Fibroblast of skin of scalp (primary cell): ENCODE measurements around the gene STPG3.
"Not testable (repeated sequence)": the region's sequence is repeated elsewhere in the genome, so short reads cannot be mapped to it uniquely, and the experiment has no call there.

ENCODE experiments used
- DNase-seq: peaks from one replicate; pipeline ENCODE4 v3.0.0-alpha.2; 2013

Gene STPG3

DNA sequence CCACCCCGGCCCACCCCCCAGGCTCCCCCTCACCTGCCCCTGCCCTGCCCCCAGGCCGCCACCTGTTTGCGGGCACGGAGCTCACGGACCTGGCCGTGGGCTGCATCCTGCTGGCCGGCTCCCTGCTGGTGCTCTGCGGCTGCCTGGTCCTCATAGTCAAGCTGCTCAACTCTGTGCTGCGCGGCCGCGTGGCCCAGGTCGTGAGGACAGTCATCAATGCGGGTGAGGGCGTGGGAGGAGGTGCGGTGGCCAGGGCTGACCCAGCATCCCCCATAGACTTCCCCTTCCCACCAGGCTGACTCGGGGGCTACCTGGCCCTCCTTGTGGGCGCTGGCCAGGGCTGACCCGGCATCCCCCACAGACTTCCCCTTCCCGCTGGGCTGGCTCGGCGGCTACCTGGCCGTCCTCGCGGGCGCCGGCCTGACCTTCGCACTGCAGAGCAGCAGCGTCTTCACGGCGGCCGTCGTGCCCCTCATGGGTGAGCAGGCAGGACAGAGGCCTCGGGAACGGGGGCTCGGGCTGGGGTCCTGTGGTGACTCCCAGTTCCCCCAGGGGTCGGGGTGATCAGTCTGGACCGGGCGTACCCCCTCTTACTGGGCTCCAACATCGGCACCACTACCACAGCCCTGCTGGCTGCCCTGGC is 16.9 kb upstream of the STPG3 start:
- DNase-seq = no peak

DNA sequence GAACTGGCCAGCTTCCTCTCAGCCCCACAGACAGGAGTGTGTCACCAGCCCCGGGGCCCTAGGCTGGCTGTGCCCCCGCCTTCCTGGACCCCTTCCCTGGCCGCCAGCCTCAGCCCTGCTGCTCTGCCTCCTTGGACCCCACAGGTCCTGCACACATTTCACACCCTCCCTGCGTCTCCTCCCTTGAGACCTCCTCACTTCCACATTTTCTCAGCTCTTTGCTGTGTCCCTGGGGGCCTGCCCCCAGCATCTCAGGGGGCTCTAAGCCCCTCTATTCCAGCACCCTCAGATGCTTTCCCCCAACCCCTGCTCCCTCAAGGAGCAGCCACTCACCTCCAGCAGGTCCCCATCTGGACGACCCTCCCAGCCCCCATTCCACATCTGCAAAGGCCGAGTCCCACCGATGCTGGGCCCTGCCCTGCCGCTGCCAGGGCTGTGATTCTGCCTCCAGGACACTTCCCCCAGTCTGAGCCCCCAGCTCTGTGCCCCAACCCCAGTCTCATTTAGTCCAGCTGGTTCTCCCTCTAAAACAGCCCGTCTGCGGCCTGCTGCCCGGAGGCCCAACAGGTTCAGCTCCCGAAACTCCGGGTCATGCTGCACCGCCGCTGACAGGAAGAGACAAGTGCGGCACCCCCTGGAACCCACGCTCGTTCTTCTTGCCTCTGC is 16.2 kb upstream of the STPG3 start:
- DNase-seq = no peak

DNA sequence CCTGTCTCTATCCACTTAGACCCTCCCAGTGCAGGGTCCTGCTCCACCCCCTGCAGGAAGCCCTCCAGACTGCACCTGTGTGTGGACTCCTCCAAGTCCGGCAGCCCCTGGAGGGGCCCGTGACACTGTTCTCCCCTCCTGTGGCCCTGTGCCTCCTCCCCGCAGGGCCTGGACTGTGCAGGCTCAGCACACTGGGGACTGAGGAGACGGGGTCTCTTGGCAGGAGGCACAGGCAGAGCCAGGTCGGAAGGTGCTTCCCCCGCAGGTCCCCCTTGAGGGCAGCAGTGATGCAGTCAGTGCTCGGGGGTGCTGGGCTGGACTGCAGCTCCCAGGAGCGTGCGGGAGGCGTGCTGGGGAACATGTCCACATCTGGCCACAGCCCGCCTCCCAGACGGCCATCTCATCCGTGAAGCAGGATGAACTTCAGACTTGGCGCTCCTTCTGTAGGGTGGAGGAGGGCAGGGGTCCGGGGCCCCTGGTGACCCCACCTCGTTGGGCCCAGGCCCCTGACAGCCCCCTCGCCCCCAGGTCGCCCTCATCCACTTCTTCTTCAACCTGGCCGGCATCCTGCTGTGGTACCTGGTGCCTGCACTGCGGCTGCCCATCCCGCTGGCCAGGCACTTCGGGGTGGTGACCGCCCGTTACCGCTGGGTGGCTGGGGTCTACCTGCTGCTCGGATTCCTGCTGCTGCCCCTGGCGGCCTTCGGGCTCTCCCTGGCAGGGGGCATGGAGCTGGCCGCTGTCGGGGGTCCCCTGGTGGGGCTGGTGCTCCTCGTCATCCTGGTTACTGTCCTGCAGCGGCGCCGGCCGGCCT is 15.5 kb upstream of the STPG3 start:
- DNase-seq = no peak

DNA sequence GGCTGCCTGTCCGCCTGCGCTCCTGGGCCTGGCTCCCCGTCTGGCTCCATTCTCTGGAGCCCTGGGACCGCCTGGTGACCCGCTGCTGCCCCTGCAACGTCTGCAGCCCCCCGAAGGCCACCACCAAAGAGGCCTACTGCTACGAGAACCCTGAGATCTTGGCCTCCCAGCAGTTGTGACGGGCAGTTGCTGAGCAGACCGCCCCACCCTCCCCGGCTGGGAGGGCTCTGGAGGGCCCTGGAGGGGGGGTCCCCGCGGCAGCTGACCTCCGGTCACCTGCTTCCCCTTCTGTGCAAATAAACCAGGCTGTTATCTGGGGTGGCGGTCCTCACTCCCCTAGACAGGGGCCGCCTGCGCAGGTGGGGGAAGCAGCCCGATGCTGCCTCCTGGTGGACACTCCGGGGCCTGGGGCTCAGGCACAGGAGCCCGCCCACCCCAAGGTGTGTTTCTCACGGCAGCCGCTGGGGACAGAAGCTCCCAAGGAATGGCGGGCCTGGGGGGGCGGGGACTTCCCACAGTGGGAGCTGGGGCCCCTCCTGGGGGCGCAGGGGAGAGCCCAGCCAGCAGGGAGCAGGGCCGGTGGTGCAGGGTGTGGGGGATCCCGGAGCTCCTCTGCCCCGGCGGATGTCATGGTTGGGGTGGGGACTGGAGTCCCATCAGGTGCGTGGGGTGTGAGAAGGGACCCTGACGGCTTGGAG is 14.7 kb upstream of the STPG3 start:
- DNase-seq = peak; percentile 76

DNA sequence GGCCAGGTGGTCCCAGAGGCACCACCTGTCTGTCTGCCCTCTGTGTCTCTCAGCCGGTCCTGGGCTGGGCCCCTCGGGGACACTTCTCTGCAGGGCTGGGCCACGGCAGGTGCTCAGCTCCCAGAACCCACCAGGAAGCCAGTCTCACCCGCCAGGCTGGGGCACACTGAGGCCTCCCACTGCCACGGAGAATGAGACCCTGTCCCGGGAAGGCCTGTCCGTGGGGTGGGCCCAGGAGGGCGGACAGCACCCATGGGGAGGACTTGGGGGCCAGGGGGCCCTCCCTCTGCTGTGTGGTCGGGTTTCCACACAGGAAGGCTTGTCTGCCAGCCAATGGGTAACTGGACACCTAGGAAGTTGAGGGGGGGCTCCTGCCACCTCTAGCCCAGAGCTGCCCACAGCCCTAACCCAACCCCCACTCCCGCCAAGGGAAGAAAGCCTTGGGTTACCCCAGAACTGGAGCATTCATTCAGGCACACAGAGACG is 14.1 kb upstream of the STPG3 start:
- no peak for DNase-seq

DNA sequence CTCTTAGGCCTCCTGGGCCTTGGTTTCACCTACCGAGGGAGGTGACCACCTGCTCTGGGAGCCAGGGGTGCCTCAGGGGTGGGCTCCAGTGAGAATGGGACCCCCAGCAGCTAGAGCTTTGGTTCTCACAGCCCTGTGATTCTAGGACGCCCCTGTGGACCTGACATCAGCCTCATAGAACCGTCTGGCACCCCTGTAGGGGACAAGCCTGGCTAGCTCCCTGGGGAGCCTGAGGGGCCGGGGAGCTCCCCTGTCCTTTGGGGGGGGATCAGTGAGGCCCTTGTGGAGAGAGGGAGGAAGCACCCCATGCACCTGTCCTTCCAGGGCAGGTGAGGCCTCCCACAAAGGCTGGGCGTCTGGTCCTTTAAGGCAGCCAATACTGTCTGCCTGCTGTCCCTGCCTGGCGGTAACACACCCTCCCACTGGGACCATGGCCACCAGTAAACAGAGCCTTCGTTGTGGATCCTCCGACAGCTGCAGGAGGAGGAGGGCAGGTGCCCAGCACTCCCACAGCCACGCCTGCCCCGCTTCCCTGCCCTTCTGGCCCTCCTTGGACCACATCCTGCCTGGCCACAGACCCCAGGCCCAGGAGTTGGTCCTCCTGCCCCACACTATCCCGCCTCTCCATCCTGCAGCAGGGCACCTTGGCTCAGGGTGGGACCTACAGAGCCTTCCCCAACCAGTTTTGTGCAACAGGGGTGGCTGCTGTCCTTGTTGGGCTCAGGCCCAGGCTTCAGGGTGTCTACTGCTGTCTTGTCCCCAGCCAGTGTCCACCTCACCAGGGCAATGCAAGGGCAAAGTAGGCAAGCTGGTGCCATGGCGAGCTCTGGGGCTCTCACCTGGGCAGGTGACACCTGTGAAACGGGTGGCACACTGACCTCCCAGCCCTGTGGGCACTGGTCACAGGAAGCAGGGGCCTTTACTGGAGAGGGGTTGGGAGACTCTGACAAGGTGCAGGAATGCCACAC is 13.0 kb upstream of the STPG3 start:
- no peak for DNase-seq

DNA sequence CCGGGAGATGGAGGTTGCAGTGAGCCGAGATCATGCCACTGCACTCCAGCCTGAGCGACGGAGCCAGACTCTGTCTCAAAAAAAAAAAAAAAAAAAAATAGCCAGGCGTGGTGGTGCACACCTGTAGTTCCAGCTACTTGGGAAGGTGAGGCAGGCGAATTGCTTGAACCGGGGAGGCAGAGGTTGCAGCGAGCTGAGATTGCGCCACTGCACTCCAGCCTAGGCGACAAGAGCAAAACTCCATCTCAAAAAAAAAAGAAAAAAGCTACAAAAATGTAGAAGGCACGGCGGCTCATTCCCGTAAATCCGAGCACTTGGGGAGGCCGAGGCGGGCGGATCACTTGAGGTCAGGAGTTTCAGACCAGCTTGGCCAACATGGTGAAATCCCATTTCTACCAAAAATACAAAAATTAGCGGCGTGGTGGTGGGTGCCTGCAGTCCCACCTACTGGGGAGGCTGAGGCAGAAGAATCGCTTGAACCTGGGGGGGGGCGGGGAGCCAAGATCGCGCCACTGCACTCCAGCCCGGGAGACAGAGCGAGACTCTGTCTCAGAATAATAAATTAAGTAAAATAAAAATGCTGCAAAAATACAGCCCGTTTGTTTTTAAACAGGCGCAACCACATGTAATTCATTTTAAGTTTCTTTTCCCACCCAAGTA is 11.4 kb upstream of the STPG3 start:
- DNase-seq = not testable (repeated sequence)

DNA sequence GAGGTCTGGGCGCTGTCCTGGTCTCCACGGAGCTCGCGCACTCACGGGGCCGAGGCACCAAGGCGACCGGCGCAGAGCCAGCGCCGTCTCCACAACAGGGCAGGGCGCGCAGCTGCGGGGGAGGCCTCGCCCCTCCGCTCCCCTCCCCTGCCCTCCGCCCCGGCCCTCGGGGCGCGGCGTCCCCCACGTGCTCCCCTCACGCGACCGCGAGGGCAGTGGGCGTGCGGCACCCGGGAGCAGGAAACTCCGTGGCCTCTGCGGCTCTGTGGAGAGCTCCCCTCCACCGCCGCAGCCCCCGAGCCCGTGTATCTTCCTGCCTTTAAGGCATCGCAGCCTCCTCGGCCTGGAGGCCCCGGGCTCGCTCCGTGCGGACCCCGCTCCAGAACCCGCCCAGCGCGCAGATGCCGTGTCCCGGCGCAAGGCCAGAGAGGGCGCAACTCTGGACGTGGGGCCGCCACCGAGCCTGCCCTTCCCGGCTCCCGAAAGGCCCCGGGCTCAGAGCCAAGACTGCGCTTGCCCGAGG is 10.7 kb upstream of the STPG3 start:
- DNase-seq = peak; percentile 70

DNA sequence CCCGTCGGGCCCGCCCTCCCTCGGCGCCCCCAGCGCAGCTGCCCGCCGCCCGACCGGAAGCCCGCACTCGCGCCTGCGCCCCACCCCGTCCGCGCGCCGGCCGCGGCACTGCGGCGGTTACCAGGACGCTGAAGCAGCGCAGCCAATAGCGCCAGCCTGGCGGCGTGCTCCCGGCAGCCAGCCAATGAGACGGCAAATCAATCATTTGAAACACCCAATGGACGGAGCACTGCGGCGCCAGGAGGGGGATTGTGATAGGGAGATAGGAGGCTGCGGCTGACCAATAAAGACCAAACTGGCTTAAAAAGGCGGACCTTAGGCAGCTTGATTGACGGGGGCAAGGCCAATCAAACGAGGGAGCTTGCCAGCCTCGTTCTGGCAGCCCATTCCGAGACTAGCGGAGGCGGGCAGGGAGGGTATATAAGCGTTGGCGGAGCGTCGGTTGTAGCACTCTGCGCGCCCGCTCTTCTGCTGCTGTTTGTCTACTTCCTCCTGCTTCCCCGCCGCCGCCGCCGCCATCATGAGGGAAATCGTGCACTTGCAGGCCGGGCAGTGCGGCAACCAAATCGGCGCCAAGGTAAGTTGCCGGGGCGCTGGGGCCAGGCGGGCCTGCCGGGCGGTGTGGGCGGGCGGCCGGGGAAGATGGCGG is 10.1 kb upstream of the STPG3 start, which contains the start of gene TUBB4B:
TUBB4B (plus strand) TSS at position 447 of the 649 bp plus-strand sequence; CDS start at position 521, 74 bp downstream.
- DNase-seq = peak; percentile 100

DNA sequence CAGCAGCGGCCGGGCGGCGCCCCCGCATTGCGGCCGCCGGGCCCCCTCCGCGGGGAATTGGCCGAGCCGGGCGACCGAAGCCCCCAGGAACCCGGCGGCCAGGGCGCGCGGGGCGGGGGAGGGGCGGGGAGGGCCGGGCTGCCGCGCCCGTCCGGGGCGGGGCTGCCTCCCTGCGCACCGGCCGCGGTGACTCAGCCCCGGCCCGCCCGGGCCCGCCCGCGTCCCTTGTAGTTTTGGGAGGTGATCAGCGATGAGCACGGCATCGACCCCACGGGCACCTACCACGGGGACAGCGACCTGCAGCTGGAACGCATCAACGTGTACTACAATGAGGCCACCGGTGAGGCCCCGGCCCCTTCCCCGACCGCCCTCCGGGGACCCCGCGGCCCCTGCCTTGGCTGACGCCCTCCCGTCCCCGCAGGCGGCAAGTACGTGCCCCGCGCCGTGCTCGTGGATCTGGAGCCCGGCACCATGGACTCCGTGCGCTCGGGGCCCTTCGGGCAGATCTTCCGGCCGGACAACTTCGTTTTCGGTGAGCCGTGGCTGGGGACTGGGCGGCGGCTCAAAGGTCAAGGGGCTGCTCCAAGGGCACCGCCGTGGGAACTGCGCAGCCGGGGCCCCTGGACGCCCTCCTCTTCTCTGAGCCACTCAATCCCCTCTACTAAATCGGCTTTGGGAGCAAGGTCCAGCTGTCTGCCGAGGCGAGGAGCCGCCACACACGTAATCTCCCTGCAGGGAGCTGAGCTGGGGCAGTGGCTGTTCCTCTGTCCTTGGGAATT is 9.4 kb upstream of the STPG3 start:
- peak; percentile 50 for DNase-seq

DNA sequence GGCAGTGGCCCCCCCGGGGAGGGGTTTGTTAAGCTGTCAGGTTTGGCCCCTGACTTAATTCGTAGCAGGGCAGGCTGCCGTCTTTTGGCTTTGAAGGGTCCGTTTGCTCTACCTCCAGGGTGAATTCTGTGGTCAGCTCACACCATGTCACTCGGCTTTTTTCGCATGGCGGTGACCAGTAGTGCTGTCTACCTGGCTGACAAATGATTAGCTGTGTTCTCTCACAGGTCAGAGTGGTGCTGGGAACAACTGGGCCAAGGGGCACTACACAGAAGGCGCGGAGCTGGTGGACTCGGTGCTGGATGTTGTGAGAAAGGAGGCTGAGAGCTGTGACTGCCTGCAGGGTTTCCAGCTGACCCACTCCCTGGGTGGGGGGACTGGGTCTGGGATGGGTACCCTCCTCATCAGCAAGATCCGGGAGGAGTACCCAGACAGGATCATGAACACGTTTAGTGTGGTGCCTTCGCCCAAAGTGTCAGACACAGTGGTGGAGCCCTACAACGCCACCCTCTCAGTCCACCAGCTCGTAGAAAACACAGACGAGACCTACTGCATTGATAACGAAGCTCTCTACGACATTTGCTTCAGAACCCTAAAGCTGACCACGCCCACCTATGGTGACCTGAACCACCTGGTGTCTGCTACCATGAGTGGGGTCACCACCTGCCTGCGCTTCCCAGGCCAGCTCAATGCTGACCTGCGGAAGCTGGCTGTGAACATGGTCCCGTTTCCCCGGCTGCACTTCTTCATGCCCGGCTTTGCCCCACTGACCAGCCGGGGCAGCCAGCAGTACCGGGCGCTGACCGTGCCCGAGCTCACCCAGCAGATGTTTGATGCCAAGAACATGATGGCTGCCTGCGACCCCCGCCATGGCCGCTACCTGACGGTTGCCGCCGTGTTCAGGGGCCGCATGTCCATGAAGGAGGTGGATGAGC is 8.6 kb upstream of the STPG3 start:
- no peak for DNase-seq

DNA sequence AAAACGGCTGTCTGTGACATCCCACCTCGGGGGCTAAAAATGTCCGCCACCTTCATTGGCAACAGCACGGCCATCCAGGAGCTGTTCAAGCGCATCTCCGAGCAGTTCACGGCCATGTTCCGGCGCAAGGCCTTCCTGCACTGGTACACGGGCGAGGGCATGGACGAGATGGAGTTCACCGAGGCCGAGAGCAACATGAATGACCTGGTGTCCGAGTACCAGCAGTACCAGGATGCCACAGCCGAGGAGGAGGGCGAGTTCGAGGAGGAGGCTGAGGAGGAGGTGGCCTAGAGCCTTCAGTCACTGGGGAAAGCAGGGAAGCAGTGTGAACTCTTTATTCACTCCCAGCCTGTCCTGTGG is 7.8 kb upstream of the STPG3 start:
- DNase-seq = not testable (repeated sequence)

DNA sequence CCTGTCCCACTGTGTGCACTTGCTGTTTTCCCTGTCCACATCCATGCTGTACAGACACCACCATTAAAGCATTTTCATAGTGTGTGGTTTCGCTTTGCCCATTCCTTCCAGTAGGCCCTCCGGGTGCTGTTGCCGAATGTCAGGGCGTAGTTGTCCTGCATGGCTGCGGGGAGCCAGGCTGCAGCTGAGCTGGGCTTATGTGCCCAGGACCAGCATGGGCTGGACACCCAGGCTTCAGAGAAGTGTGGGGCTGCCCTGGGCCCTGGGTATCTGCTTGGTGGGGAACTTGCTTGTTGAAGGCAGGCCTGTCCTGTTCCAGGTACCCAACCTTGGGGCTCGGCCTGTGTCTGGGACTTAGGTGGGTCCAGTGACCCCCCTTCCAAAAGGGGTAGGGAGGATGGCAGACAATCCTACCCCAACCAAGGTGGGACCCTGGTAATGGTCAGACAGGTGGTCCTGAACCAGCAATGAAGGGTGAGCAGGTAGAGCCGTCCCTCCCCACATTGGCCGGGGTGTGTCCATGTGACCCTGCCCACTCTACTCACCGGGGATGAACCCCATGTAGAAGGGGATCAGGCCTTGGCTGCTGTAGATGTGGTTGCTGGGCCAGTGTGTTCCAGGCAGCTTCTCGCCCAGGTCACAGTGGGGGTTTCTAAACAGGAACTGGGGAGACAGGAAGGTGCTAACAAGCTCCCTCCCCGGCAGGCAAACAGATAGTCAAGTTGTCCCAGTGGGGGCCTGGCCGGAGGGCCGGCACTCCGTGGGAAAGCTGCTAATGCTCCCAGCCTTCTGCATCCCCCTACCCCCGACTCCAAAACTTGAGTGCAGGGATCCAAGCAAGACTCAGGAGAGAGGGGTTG is 7.2 kb upstream of the STPG3 start:
- no peak for DNase-seq

DNA sequence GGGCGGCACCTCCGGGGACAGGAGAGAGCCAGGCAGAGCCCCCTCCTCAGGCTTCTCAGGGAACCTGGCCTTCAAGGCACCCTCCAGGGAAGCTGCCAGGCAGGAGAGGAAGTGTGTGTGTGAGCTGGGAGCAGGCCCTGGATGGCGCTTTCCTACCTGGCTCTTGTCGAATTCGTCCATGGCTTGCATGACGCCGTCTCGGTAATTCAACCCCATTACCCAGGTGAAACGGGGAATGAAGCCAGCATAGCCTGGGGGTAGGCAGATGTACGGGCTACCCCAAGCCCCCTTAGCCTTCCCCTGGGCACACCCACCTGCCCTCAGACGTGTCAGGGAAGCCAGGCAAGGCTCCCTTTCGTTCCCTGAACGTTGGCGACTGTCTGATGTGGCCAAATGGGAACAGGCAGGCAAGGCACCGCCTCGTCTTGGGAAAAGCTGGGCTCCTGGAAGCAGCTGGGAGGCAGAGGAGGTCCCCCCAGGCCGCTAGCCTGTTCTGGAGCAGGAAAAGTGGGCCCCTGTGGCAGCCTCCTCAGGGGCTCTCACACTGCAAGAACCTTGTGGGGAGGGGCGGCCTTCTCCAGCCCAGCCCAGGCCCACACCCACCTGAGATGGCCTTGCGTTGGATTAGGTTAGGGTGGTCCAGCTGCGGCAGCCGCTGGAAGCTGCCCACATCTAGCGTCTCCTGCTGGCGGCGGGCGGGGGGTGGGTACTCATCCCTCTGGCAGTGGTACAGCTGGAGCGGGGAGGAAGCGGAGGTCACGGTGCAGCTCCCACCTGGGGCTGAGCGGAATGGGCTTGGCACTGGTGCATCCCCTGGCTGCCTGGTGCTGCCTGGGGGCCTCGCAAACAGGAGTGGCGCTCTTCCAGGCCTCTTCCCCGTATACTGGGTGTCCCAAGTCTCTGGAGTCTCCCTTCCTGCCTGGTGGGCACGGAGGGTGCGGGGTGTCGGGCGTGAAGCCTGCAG is 6.3 kb upstream of the STPG3 start:
- DNase-seq = no peak

DNA sequence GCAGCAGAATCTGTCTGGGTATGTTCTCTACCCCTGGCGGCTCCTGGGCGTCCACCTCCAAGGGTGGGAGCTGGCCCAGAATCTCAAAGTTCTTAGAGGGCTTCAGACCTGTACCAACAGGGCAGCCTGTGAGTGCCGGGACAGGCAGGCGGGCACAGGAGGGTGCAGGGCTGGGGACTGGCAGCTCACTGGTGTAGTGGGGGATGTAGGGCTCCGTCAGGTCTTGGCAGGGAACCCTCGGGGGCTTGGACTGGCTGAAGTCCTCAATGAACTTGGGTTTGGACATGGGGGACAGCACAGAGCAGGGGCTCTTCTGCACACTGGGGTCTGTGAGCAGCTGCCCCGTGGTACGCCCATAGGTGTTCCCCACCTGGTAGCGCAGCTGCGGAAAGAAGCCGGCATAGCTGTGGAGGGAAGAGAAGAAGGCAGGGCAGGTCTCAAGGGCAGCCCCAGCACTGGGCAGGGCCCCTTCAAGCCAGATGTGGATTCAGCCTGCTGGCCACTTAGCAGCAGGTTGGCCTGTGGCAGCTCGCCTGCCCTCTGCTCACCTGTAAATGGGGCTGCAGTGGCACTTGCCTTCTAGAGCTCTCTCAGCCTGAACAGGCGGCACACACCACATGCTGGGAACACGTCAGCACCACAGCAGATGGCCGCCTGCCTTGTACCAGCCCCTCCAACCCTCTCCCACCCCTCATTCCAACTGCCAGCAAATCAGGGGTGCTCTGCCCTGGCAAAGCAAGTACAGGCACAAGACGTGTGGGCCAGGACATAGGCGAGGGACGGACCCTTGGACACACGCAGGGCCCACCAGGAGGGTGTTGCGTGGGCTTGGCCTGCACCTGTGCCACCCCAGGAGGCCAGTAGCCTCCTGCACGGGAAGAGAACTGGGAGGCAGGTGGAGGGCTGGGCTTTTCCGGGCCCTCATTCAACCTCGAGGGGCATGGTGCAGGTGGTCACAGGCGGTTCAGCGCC is 5.3 kb upstream of the STPG3 start:
- no peak for DNase-seq
